ENCODE results near the gene SERPINH1. TPM values are rescaled to one million over a fixed set of nuclear protein-coding genes. Genes with fewer than 3 reads are reported as not detected.

SERPINH1 gene
- total RNA-seq, 1 donor from 2014 or later: 24.1 TPM

DNA sequence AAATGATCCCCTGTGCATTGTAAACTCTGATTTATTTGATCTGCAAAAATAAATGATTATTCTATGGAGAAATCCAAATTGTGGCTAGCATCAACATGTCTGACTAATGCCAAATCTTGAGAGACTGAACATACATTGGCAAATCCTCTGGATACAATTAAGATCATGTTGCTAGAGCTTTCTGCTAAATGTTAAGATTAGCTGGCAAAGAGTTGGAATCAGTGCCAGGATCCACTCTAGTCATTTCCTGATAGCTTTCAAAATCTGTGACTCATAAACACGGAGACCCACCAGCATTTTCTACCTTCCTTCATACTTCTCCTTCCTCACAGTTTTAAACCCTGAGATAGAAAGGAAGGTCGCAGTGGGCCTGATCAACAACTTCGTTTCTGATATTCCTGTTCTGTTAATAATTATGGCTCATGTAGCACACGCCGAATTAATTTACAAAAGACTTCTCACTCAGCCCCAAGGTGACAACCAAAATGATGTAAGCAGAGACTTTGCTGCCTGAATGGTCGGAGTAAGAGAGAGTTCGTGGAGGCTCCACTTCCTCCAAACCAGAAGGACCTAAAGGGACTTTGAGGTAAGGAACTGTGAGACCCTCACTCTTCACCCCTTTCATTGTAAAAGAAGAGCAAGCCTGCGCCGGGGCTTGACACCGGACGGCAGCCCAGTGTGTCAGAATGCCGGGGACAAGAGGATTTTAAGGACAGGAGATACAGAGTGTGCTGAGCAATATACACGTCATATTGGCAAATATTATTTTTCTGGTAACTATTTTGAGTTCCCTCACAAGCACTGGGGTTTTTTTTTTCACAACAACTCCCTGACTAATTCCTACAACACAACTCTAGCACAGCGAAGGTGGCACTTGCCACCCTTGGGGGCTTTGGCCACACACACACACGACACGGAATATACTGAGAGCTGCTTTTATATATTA, 42.0 kb downstream of the SERPINH1 start:
- no peaks in the 10 kb centered on the region for H3K4me1 Mint-ChIP-seq (ENCODE audit: low read depth)
- no peak overlapping the region for H3K27ac Mint-ChIP-seq
- H3K9me3 Mint-ChIP-seq: no peaks in the 10 kb centered on the region
- no peak overlapping the region for H3K4me3 Mint-ChIP-seq
- no peaks in the 10 kb centered on the region for H3K36me3 Mint-ChIP-seq (ENCODE audit: low read depth)
- no peak for DNase-seq (ENCODE audit: low spot score)
- intact Hi-C loops (cut with micrococcal nuclease): no loop called here
- peaks cover 17% of the 10 kb centered on the region for H3K27me3 Mint-ChIP-seq (ENCODE audit: insufficient read depth)

DNA sequence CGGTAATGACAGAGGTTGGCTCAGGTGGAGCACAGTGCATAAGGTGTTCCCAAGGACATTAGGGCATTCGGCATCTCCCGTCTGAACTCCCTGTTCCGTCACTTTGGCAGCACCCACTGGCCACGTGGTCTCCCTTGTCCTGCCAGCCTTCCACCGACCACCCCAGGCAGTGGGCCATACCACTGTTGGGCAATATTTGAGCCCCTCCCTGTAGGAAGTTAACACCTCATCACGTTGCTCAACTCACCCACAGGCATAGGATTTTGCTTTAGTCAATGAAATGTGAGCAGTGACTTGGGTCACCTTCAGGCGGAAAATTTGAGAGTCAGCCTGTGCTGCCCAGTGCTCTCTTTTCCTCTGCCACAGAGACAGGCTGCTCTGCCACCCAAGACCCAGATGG, 44.0 kb downstream of the SERPINH1 start:
- Mint-ChIP-seq H3K9me3 (no peaks in the 10 kb centered on the region), H3K27ac (no peak overlapping the region), H3K36me3 (ENCODE audit: low read depth) (no peaks in the 10 kb centered on the region), H3K4me3 (no peak overlapping the region), H3K27me3 (ENCODE audit: insufficient read depth) (peaks cover 23% of the 10 kb centered on the region), H3K4me1 (ENCODE audit: low read depth) (no peaks in the 10 kb centered on the region)
- intact Hi-C loops (cut with micrococcal nuclease): no loop called here
- DNase-seq (ENCODE audit: low spot score): no peak

DNA sequence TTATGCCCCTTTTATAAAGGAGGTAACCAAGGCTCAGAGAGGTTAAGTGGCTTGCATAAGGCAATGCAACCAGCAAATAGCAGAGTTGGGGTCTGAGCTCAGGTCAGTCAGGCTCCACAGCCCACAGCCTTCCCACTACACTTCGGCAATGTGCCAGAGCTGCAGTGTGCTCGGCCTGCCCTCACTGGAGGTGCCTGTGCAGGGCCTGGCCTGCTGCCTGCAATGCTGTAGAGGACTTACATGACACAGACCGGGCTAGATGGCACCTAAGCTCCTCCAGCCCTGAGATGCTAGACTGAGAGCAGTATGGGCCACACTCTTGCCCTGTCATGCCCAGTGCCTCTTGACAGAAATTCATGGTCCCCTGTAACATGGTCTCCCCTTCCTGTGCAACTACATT, 49.8 kb downstream of the SERPINH1 start:
- Mint-ChIP-seq H3K27me3 (ENCODE audit: insufficient read depth) (peaks cover 19% of the 10 kb centered on the region), H3K27ac (no peak overlapping the region), H3K36me3 (ENCODE audit: low read depth) (no peaks in the 10 kb centered on the region), H3K9me3 (no peaks in the 10 kb centered on the region), H3K4me1 (ENCODE audit: low read depth) (no peaks in the 10 kb centered on the region), H3K4me3 (no peak overlapping the region)
- no peak for DNase-seq (ENCODE audit: low spot score)
- intact Hi-C loops (cut with micrococcal nuclease): no loop called here

DNA sequence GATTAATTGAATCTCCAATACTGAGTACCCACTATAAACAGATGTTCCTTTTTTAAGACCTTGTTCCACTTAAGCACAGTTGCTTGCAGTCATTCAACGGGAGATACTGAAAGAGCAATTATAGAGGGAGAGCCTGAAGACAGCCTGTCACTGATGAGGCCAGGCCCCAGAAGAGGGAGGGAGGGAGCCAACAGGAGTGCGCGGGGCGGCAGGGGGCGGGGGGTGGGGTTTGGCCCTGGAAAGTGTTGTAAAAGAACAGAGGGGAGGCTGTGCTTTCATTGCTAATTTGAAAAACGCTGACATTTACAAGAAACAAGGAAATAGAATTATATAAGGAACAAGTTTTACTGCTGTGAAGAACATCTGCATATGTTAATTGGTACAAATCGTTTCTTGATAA, 53.7 kb downstream of the SERPINH1 start:
- H3K36me3 Mint-ChIP-seq (ENCODE audit: low read depth): no peaks in the 10 kb centered on the region
- DNase-seq (ENCODE audit: low spot score): no peak
- peaks cover 16% of the 10 kb centered on the region for H3K27me3 Mint-ChIP-seq (ENCODE audit: insufficient read depth)
- H3K9me3 Mint-ChIP-seq: no peaks in the 10 kb centered on the region
- no peak overlapping the region for H3K4me3 Mint-ChIP-seq
- H3K27ac Mint-ChIP-seq: no peak overlapping the region
- intact Hi-C loops (cut with micrococcal nuclease): no loop called here
- no peaks in the 10 kb centered on the region for H3K4me1 Mint-ChIP-seq (ENCODE audit: low read depth)

DNA sequence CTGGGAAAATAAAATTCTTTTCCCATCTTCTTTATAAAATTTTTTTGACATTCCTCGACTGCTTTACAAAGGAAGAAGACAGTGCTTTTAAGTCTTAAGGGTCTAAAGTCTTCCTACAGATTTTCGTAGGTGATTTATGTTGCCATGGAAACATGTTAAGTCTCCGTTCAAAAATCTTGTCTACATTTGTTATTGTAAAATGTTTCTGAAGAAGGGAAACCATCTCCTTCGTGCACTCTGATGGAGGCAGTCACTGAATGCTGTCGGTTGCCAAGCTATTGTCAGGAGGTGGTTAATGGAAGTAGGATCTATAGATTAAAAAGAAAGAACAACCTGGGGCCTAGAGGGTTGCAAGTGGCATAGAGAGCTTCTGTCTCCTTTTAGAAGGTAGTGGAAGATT, 54.2 kb downstream of the SERPINH1 start:
- intact Hi-C loops (cut with micrococcal nuclease): no loop called here
- Mint-ChIP-seq H3K4me3 (no peak overlapping the region), H3K9me3 (no peaks in the 10 kb centered on the region), H3K4me1 (ENCODE audit: low read depth) (no peaks in the 10 kb centered on the region), H3K27ac (no peak overlapping the region), H3K36me3 (ENCODE audit: low read depth) (no peaks in the 10 kb centered on the region), H3K27me3 (ENCODE audit: insufficient read depth) (peaks cover 12% of the 10 kb centered on the region)
- no peak for DNase-seq (ENCODE audit: low spot score)

Other genes starting within 250 kb of the SERPINH1 start
- gene ARRB1, start 210.6 kb upstream of the SERPINH1 start, total RNA-seq: 15.3 and 16.0 TPM in 2 replicates
- 2,822 and 2,924 TPM in 2 replicates for gene RPS3, start 162.7 kb upstream of the SERPINH1 start, total RNA-seq
- gene KLHL35, start 129.1 kb upstream of the SERPINH1 start, total RNA-seq: 2.5 and 2.8 TPM in 2 replicates
- 9.7 and 13.5 TPM in 2 replicates for gene GDPD5, start 36.3 kb upstream of the SERPINH1 start, total RNA-seq
- gene MAP6, start 106.8 kb downstream of the SERPINH1 start, total RNA-seq: 0.49 and 0.54 TPM in 2 replicates
- gene MOGAT2, start 155.6 kb downstream of the SERPINH1 start, total RNA-seq: not detected in 2 replicates
- 9.8 and 11.0 TPM in 2 replicates for gene DGAT2, start 206.5 kb downstream of the SERPINH1 start, total RNA-seq

Data from activated T-helper 1 cell treated with anti-CD3 and anti-CD28 coated beads, Interleukin-12 subunit alpha, Interleukin-12 subunit beta, Interleukin-2, Interleukin-4 antibody, amounts not matched to agents 30 ng/mL and 10 ng/mL and 1 ng/mL, durations not matched to agents 14 hours and 24 hours and 36 hours (primary cell).